BLaER1 treated with 17β-estradiol and CSF1 and Interleukin-3, amounts not matched to agents 10 nM and 100 nM (cell line): ENCODE results near the gene GNPTAB.

ENCODE experiments used
- H3K27ac ChIP-seq, 11 experiments: shearing (Covaris generic); formaldehyde crosslinking; 2 replicates each; pipeline ENCODE4 v1.8.1; 2022
- H3K27me3 ChIP-seq, 11 experiments: shearing (Covaris generic); formaldehyde crosslinking; 2 replicates each; pipeline ENCODE4 v1.8.1; 2022
- H3K36me3 ChIP-seq, 11 experiments: shearing (Covaris generic); formaldehyde crosslinking; 2 replicates each; pipeline ENCODE4 v1.8.1; 2022
- H3K4me1 ChIP-seq, 10 experiments: shearing (Covaris generic); formaldehyde crosslinking; 2 replicates each; pipeline ENCODE4 v1.8.1; 2022
- H3K4me2 ChIP-seq, 11 experiments: shearing (Covaris generic); formaldehyde crosslinking; 2 replicates each; pipeline ENCODE4 v1.8.1; 2022
- H3K4me3 ChIP-seq, 10 experiments: shearing (Covaris generic); formaldehyde crosslinking; 2 replicates each; pipeline ENCODE4 v1.8.1; 2022
- H3K9ac ChIP-seq, 11 experiments: shearing (Covaris generic); formaldehyde crosslinking; 2 replicates each; pipeline ENCODE4 v1.8.1; 2022
- H3K9me3 ChIP-seq, 11 experiments: shearing (Covaris generic); formaldehyde crosslinking; replicated peaks in 1 of 11; 2 replicates each; pipeline ENCODE4 v1.8.1; 2022
- H4K20me1 ChIP-seq, 11 experiments: shearing (Covaris generic); formaldehyde crosslinking; 2 replicates each; pipeline ENCODE4 v1.8.1; 2022
- Cebpa-rat ChIP-seq, 11 experiments: shearing (Covaris generic); IDR thresholded peaks; 2 replicates each; pipeline ENCODE4 v1.8.1; 2022

The GNPTAB gene

GRCh38 chr12:101780599-101780998 lies 50.2 kb downstream of the GNPTAB start:
- Histone ChIP-seq H3K4me2 (peak overlapping the region; percentile 2 to 94 (median 71); a peak in 19 of 22 replicates), H3K9me3 (no peaks in the 10 kb centered on the region), H4K20me1 (no peaks in the 10 kb centered on the region), H3K27ac (peak overlapping the region in 9 of 11 experiments; percentile 50 to 86 (median 75); a peak in 17 of 22 replicates), H3K27me3 (no peaks in the 10 kb centered on the region), H3K9ac (peak overlapping the region in 7 of 11 experiments; percentile 7 to 68 (median 57); a peak in 11 of 22 replicates), H3K4me1 (peaks cover 57 to 100% (median 92%) of the 10 kb centered on the region in 10 experiments), H3K36me3 (peaks cover 0 to 59% (median 40%) of the 10 kb centered on the region in 11 experiments; a peak in 15 of 22 replicates), H3K4me3 (peak overlapping the region in 5 of 10 experiments; percentile 7 to 60 (median 33); a peak in 7 of 20 replicates)
- TF ChIP-seq Cebpa-rat (IDR thresholded peaks at IDR 0.05): peak in 2 of 11 experiments; percentile 71 to 74; a peak in 3 of 22 replicates

GRCh38 chr12:101779626-101780025 lies 51.1 kb downstream of the GNPTAB start:
- peak overlapping the region in 4 of 10 experiments; percentile 25 to 60 (median 40); a peak in 7 of 20 replicates for H3K4me3 ChIP-seq
- peaks cover 67 to 100% (median 99%) of the 10 kb centered on the region in 10 experiments for H3K4me1 ChIP-seq
- H3K27ac ChIP-seq: peak overlapping the region in 10 of 11 experiments; percentile 15 to 86 (median 74); a peak in 18 of 22 replicates
- no peak for TF ChIP-seq Cebpa-rat (IDR thresholded peaks at IDR 0.05)
- H3K27me3 ChIP-seq: no peaks in the 10 kb centered on the region
- H3K9ac ChIP-seq: peak overlapping the region in 6 of 11 experiments; percentile 7 to 68 (median 60); a peak in 10 of 22 replicates
- H4K20me1 ChIP-seq: no peaks in the 10 kb centered on the region
- no peaks in the 10 kb centered on the region for H3K9me3 ChIP-seq
- peaks cover 0 to 57% (median 30%) of the 10 kb centered on the region in 11 experiments; a peak in 14 of 22 replicates for H3K36me3 ChIP-seq
- H3K4me2 ChIP-seq: peak overlapping the region in 9 of 11 experiments; percentile 25 to 94 (median 75); a peak in 18 of 22 replicates

- Histone ChIP-seq H3K4me2 (peak overlapping the region in 7 of 11 experiments; percentile 65 to 94 (median 77); a peak in 14 of 22 replicates), H4K20me1 (no peaks in the 10 kb centered on the region), H3K27ac (peak overlapping the region in 8 of 11 experiments; percentile 60 to 86 (median 78); a peak in 15 of 22 replicates), H3K4me1 (peaks cover 67 to 100% (median 97%) of the 10 kb centered on the region in 10 experiments), H3K9ac (peak overlapping the region in 1 of 11 experiments; percentile 62; a peak in 2 of 22 replicates), H3K4me3 (peak overlapping the region in 3 of 10 experiments; percentile 33 to 60 (median 46); a peak in 3 of 20 replicates), H3K36me3 (peaks cover 0 to 54% (median 27%) of the 10 kb centered on the region in 11 experiments; a peak in 14 of 22 replicates), H3K27me3 (no peaks in the 10 kb centered on the region), H3K9me3 (no peaks in the 10 kb centered on the region)
- TF ChIP-seq Cebpa-rat (IDR thresholded peaks at IDR 0.05): no peak
These were observed 51.6 kb downstream of the GNPTAB start for GRCh38 chr12:101779200-101779599.

GRCh38 chr12:101777978-101778377 lies 52.8 kb downstream of the GNPTAB start:
- Histone ChIP-seq H3K36me3 (peaks cover 0 to 54% (median 24%) of the 10 kb centered on the region in 11 experiments; a peak in 13 of 22 replicates), H4K20me1 (no peaks in the 10 kb centered on the region), H3K4me2 (peak overlapping the region; percentile 3 to 94 (median 74); a peak in 19 of 22 replicates), H3K9ac (peak overlapping the region in 6 of 11 experiments; percentile 7 to 60 (median 54); a peak in 8 of 22 replicates), H3K27me3 (no peaks in the 10 kb centered on the region), H3K9me3 (no peaks in the 10 kb centered on the region), H3K27ac (peak overlapping the region in 10 of 11 experiments; percentile 11 to 86 (median 76); a peak in 17 of 22 replicates), H3K4me3 (peak overlapping the region in 3 of 10 experiments; percentile 12 to 29 (median 19); a peak in 3 of 20 replicates), H3K4me1 (peaks cover 67 to 100% (median 97%) of the 10 kb centered on the region in 10 experiments)
- TF ChIP-seq Cebpa-rat (IDR thresholded peaks at IDR 0.05): no peak

GRCh38 chr12:101777485-101777884 lies 53.3 kb downstream of the GNPTAB start:
- Histone ChIP-seq H3K4me2 (peak overlapping the region; percentile 3 to 94 (median 74); a peak in 21 of 22 replicates), H3K9me3 (no peaks in the 10 kb centered on the region), H3K27ac (peak overlapping the region in 10 of 11 experiments; percentile 11 to 86 (median 76); a peak in 19 of 22 replicates), H3K4me1 (peaks cover 67 to 100% (median 97%) of the 10 kb centered on the region in 10 experiments), H4K20me1 (no peaks in the 10 kb centered on the region), H3K27me3 (no peaks in the 10 kb centered on the region), H3K4me3 (peak overlapping the region in 1 of 10 experiments; percentile 29; a peak in 1 of 20 replicates), H3K36me3 (peaks cover 0 to 49% (median 24%) of the 10 kb centered on the region in 11 experiments; a peak in 13 of 22 replicates), H3K9ac (peak overlapping the region in 7 of 11 experiments; percentile 7 to 60 (median 53); a peak in 11 of 22 replicates)
- no peak for TF ChIP-seq Cebpa-rat (IDR thresholded peaks at IDR 0.05)

GRCh38 chr12:101775816-101776215 lies 54.9 kb downstream of the GNPTAB start:
- Histone ChIP-seq H4K20me1 (no peaks in the 10 kb centered on the region), H3K4me3 (0 out of 20 replicates have a peak overlapping the region, but pooled peaks of 1 of the 10 experiments have one; percentile 29), H3K9me3 (no peaks in the 10 kb centered on the region), H3K4me1 (peaks cover 75 to 100% (median 96%) of the 10 kb centered on the region in 10 experiments), H3K36me3 (peaks cover 0 to 43% (median 23%) of the 10 kb centered on the region in 11 experiments; a peak in 13 of 22 replicates), H3K27me3 (no peaks in the 10 kb centered on the region), H3K27ac (peak overlapping the region in 9 of 11 experiments; percentile 21 to 86 (median 76); a peak in 14 of 22 replicates), H3K4me2 (peak overlapping the region; percentile 49 to 94 (median 74)), H3K9ac (peak overlapping the region in 7 of 11 experiments; percentile 5 to 55 (median 34); a peak in 11 of 22 replicates)
- TF ChIP-seq Cebpa-rat (IDR thresholded peaks at IDR 0.05): no peak

GRCh38 chr12:101773650-101774162 lies 57.1 kb downstream of the GNPTAB start:
- peaks cover 0 to 53% (median 31%) of the 10 kb centered on the region in 11 experiments; a peak in 19 of 22 replicates for H3K36me3 ChIP-seq
- H3K9me3 ChIP-seq: no peaks in the 10 kb centered on the region
- no peaks in the 10 kb centered on the region for H4K20me1 ChIP-seq
- TF ChIP-seq Cebpa-rat (IDR thresholded peaks at IDR 0.05): no peak
- H3K9ac ChIP-seq: no peak overlapping the region; a peak in 1 of 22 replicates
- H3K27me3 ChIP-seq: no peaks in the 10 kb centered on the region
- peak overlapping the region in 8 of 11 experiments; percentile 11 to 83 (median 43); a peak in 16 of 22 replicates for H3K27ac ChIP-seq
- peaks cover 62 to 81% (median 76%) of the 10 kb centered on the region in 10 experiments for H3K4me1 ChIP-seq
- H3K4me3 ChIP-seq: no peak overlapping the region
- peak overlapping the region in 10 of 11 experiments; percentile 47 to 94 (median 84); a peak in 13 of 22 replicates for H3K4me2 ChIP-seq

GRCh38 chr12:101772012-101772775 lies 58.6 kb downstream of the GNPTAB start:
- peaks cover 0 to 64% (median 43%) of the 10 kb centered on the region in 11 experiments; a peak in 20 of 22 replicates for H3K36me3 ChIP-seq
- H3K4me1 ChIP-seq: peaks cover 52 to 66% (median 61%) of the 10 kb centered on the region in 10 experiments
- H4K20me1 ChIP-seq: no peaks in the 10 kb centered on the region
- peak in 3 of 11 experiments; percentile 12 to 26 (median 13); a peak in 1 of 22 replicates for TF ChIP-seq Cebpa-rat (IDR thresholded peaks at IDR 0.05)
- peak overlapping the region; percentile 38 to 81 (median 74); a peak in 21 of 22 replicates for H3K27ac ChIP-seq
- peak overlapping the region; percentile 76 to 94 (median 87) for H3K4me2 ChIP-seq
- H3K9me3 ChIP-seq: no peaks in the 10 kb centered on the region
- no peaks in the 10 kb centered on the region for H3K27me3 ChIP-seq
- peak overlapping the region in 9 of 10 experiments; percentile 1 to 57 (median 28); a peak in 13 of 20 replicates for H3K4me3 ChIP-seq
- peak overlapping the region; percentile 60 to 74 (median 69) for H3K9ac ChIP-seq
